ENCODE data around the gene FBXO30.

FBXO30 gene

GRCh38 chr6:145756170-145756662 is 58.4 kb downstream of the FBXO30 start:
- peak; percentile 26 for DNase-seq (ENCODE audit: insufficient read length, low spot score)
- FAIRE-seq = no peak

GRCh38 chr6:145755682-145756081 is 58.9 kb downstream of the FBXO30 start:
- FAIRE-seq = no peak
- no peak for DNase-seq (ENCODE audit: insufficient read length, low spot score)

GRCh38 chr6:145752638-145753037 is 62.0 kb downstream of the FBXO30 start:
- DNase-seq (ENCODE audit: insufficient read length, low spot score) (no peak), FAIRE-seq (no peak)

GRCh38 chr6:145749632-145750031 is 65.0 kb downstream of the FBXO30 start:
- DNase-seq (ENCODE audit: insufficient read length, low spot score) (peak; percentile 10), FAIRE-seq (no peak)

GRCh38 chr6:145745861-145746260 is 68.7 kb downstream of the FBXO30 start:
- no peak for FAIRE-seq
- no peak for DNase-seq (ENCODE audit: insufficient read length, low spot score)

- no peak for DNase-seq (ENCODE audit: insufficient read length, low spot score)
- no peak for FAIRE-seq
Measured at GRCh38 chr6:145744619-145745018, 70.0 kb downstream of the FBXO30 start.

Data from HTR-8/SVneo (cell line).